Trophoblast cell (in vitro differentiated cells and primary cell): ENCODE results near the gene CUL4B.

Experiments used
- DNase-seq, 2 donors: peaks; one replicate each; pipeline ENCODE4 v3.0.0-alpha.2; 2016
- H2AFZ ChIP-seq: 2 replicates; pipeline ENCODE4 v1.6.1; 2013; ENCODE audit warnings: low read length, moderate library complexity, mild to moderate bottlenecking; ENCODE audit not compliant: insufficient read depth, poor library complexity
- H2AK5ac ChIP-seq: 2 replicates; pipeline ENCODE4 v1.6.1; 2013; ENCODE audit warnings: mild to moderate bottlenecking, low read length
- H2BK120ac ChIP-seq: 2 replicates; pipeline ENCODE4 v1.6.1; 2013; ENCODE audit warnings: low read length, mild to moderate bottlenecking, moderate library complexity; ENCODE audit not compliant: insufficient read depth, poor library complexity
- H2BK12ac ChIP-seq: 2 replicates; pipeline ENCODE4 v1.6.1; 2013; ENCODE audit warnings: mild to moderate bottlenecking, low read length, moderate library complexity
- H2BK5ac ChIP-seq: 2 replicates; pipeline ENCODE4 v1.6.1; 2013; ENCODE audit warnings: low read length, low read depth, moderate library complexity, mild to moderate bottlenecking; ENCODE audit not compliant: poor library complexity
- H3K14ac ChIP-seq: 2 replicates; pipeline ENCODE4 v1.6.1; 2013; ENCODE audit warnings: mild to moderate bottlenecking, low read length
- H3K18ac ChIP-seq: 2 replicates; pipeline ENCODE4 v1.6.1; 2013; ENCODE audit warnings: mild to moderate bottlenecking, low read length
- H3K23ac ChIP-seq: 2 replicates; pipeline ENCODE4 v1.6.1; 2013; ENCODE audit warnings: low read length
- H3K27ac ChIP-seq: 2 replicates; pipeline ENCODE4 v1.5.1; 2013; ENCODE audit warnings: low read depth, mild to moderate bottlenecking, inconsistent platforms, low read length, moderate library complexity
- H3K27me3 ChIP-seq: 2 replicates; pipeline ENCODE4 v1.6.1; 2013; ENCODE audit warnings: inconsistent platforms, mild to moderate bottlenecking, low read length, moderate library complexity; ENCODE audit not compliant: insufficient read depth
- H3K36me3 ChIP-seq, 2 experiments: 1 replicate in 1 of 2; 2 replicates in 1 of 2; pipeline ENCODE4 v1.6.1; 2013; ENCODE audit warnings: low read length in 2 of 2, mild to moderate bottlenecking in 2 of 2, moderate library complexity in 1 of 2; ENCODE audit not compliant: insufficient read depth in 2 of 2, control insufficient read depth in 1 of 2
- H3K4ac ChIP-seq: 2 replicates; pipeline ENCODE4 v1.6.1; 2013; ENCODE audit warnings: low read depth, mild to moderate bottlenecking, low read length, moderate library complexity
- H3K4me1 ChIP-seq, 2 experiments: 1 replicate in 1 of 2; 2 replicates in 1 of 2; pipeline ENCODE4 v1.6.1; 2013; ENCODE audit warnings: low read length in 2 of 2, mild to moderate bottlenecking in 2 of 2, moderate library complexity in 1 of 2; ENCODE audit not compliant: insufficient read depth in 2 of 2, control insufficient read depth in 1 of 2
- H3K4me2 ChIP-seq: 2 replicates; pipeline ENCODE4 v1.6.1; 2013; ENCODE audit warnings: inconsistent platforms, mild to moderate bottlenecking, low read length, moderate library complexity
- H3K4me3 ChIP-seq: 2 replicates; pipeline ENCODE4 v1.5.1; 2013; ENCODE audit warnings: mild to moderate bottlenecking, low read depth, low read length, inconsistent platforms
- H3K79me1 ChIP-seq: one replicate; pipeline ENCODE4 v1.6.1; 2013; ENCODE audit warnings: low read length
- H3K79me2 ChIP-seq: 2 replicates; pipeline ENCODE4 v1.6.1; 2013; ENCODE audit warnings: low read length, mild to moderate bottlenecking; ENCODE audit not compliant: control insufficient read depth, insufficient read depth, poor library complexity
- H3K9ac ChIP-seq: 2 replicates; pipeline ENCODE4 v1.6.1; 2013; ENCODE audit warnings: mild to moderate bottlenecking, low read length
- H3K9me3 ChIP-seq: 2 replicates; pipeline ENCODE4 v1.6.1; 2013; ENCODE audit warnings: low read depth, mild to moderate bottlenecking, control low read depth, inconsistent platforms, low read length; ENCODE audit not compliant: insufficient read depth
- H4K12ac ChIP-seq: 2 replicates; pipeline ENCODE4 v1.6.1; 2013; ENCODE audit warnings: low read depth, mild to moderate bottlenecking, low read length, moderate library complexity
- H4K8ac ChIP-seq: 2 replicates; pipeline ENCODE4 v1.6.1; 2013; ENCODE audit warnings: low read depth, mild to moderate bottlenecking, low read length, moderate library complexity
- H4K91ac ChIP-seq: one replicate; pipeline ENCODE4 v1.6.1; 2013; ENCODE audit warnings: low read depth, mild to moderate bottlenecking, low read length, moderate library complexity
- WGBS: extraction: QIAGEN DNeasy Blood & Tissue Kit; methylation state at CpG from one replicate; pipeline ENCODE4 v1.1.7; 2013; ENCODE audit warnings: missing lambda C conversion rate; ENCODE audit not compliant: insufficient read length, insufficient coverage; ENCODE audit errors: extremely low coverage; 5-methylcytosine and 5-hydroxymethylcytosine counted together

Gene CUL4B

DNA sequence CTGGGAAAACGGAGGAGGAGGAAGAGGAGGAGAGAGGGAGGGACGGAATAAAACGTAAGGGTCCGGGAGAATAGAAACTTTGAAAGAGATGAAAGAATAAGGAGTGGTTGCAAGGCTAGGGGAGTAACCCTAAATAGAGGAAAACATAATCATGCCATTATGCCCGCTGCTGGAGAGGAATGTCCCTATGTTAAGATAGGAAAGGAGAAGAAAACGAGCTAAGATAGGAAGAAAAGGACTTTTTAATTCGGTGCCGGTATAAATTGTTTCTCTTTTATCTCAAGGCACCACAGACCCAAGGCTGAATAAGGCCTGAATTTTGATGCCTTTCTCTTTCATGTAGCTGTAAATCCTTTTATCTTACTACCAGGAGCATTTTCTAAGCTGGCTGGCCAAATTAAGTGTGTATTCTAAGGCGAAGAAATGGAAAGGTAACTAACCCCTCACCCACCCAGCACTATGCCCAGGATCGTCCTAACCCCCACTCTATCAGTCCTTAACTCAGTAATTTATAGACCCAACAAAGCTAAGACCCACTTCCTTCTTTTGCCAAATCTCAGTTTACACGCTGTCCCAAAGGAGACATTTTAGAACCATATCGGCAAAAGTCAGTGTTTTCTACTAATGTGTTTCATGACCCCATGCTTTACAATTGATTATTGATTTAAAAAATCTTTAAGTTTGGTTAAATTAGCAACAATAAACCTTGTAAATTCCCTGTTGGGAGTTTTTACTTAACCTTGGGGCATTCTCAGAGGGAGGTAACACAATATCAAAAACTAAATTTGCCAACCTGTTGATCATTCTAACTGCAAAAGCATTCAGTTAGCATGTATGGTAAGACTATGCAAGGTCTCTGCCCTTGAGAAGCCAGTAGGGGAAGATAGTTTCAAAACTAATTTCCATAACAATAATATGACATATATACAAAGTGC is 1.1 kb upstream of the CUL4B start:
- no peak overlapping the region for H3K9ac ChIP-seq
- no peak overlapping the region for H3K27ac ChIP-seq
- H3K23ac ChIP-seq: no peak overlapping the region
- no peak overlapping the region for H3K4ac ChIP-seq
- H4K12ac ChIP-seq: no peak overlapping the region
- no peaks in the 10 kb centered on the region for H3K4me1 ChIP-seq
- H3K4me2 ChIP-seq: peak overlapping the region; percentile 73
- H3K18ac ChIP-seq: no peak overlapping the region
- peaks cover 5% of the 10 kb centered on the region for H3K79me2 ChIP-seq
- H2BK5ac ChIP-seq: no peak overlapping the region
- H2AK5ac ChIP-seq: no peak overlapping the region
- peaks cover 0 to 1% of the 10 kb centered on the region in 2 experiments for H3K36me3 ChIP-seq
- H2BK12ac ChIP-seq: no peak overlapping the region
- no peak overlapping the region for H4K91ac ChIP-seq
- H3K4me3 ChIP-seq: no peak overlapping the region
- no peaks in the 10 kb centered on the region for H3K9me3 ChIP-seq
- no peak overlapping the region for H3K14ac ChIP-seq
- peak overlapping the region; percentile 51 for H2BK120ac ChIP-seq
- no peak for DNase-seq
- H4K8ac ChIP-seq: peak overlapping the region; percentile 79
- WGBS: no CpG with 5 or more reads among the region's 12 CpGs
- peaks cover 4% of the 10 kb centered on the region for H3K79me1 ChIP-seq
- no peak overlapping the region for H2AFZ ChIP-seq
- no peaks in the 10 kb centered on the region for H3K27me3 ChIP-seq

DNA sequence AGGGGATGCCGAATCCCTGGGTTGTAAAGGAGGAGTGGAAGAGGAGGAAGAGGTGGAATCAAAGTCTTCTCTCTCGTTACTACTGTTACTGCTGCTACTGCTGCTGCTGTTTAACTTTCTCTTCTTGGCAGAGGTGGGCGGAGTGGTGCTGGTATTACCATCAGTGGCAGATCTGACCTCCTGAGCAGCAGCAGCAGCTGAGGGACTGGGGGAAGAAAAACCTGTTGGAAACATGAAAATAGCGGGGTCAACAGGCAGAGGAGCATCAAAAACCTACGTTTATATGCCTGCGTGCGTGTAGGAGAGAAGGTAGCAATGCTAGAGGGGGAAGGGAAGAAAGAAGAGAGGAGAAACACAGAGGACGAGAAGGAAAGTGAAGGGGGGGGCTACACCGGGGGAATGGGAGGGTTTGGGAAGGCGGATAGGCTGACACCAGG is 339 bp downstream of the CUL4B start:
- peak; percentile 7 to 25 for DNase-seq
- Histone ChIP-seq H3K27ac (peak overlapping the region; percentile 99), H3K18ac (peak overlapping the region; percentile 33), H2AFZ (peak overlapping the region; percentile 52), H4K91ac (peak overlapping the region; percentile 13), H2BK12ac (peak overlapping the region; percentile 53), H3K27me3 (no peaks in the 10 kb centered on the region), H2BK120ac (no peak overlapping the region), H3K79me2 (peaks cover 5% of the 10 kb centered on the region), H3K9me3 (no peaks in the 10 kb centered on the region), H3K4me3 (peak overlapping the region; percentile 75), H3K9ac (peak overlapping the region; percentile 84), H3K4me1 (no peaks in the 10 kb centered on the region), H3K23ac (no peak overlapping the region), H2BK5ac (peak overlapping the region; percentile 46), H3K14ac (peak overlapping the region; percentile 38), H3K4ac (no peak overlapping the region), H3K79me1 (peaks cover 4% of the 10 kb centered on the region), H4K12ac (peak overlapping the region; percentile 36), H3K4me2 (peak overlapping the region; percentile 90), H4K8ac (peak overlapping the region; percentile 13), H2AK5ac (no peak overlapping the region), H3K36me3 (peaks cover 1 to 2% of the 10 kb centered on the region in 2 experiments)
- WGBS: no CpG with 5 or more reads among the region's 10 CpGs

DNA sequence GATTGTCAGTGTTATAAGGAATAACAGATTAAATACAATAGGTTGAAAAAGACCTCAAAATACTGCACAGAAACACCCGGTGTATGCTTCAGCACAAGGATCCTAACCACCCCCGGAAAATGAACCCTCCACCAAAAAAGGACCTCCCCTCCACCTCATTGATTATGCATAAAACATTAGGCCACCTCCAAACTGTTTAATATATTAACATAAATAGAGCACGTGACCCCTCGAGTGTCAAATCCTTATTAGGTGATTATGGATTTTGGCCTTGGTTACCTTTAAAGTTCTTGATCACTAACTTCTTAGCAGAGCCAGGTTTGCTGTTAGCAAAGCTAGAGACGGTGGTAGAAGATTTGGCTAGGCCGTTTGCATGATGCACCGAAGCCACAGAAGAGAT is 958 bp downstream of the CUL4B start:
- H3K27ac ChIP-seq: peak overlapping the region; percentile 99
- no peak overlapping the region for H3K23ac ChIP-seq
- peaks cover 5% of the 10 kb centered on the region for H3K79me2 ChIP-seq
- no peaks in the 10 kb centered on the region for H3K9me3 ChIP-seq
- no peak overlapping the region for H2AFZ ChIP-seq
- no peaks in the 10 kb centered on the region for H3K27me3 ChIP-seq
- H2BK120ac ChIP-seq: no peak overlapping the region
- H3K4ac ChIP-seq: no peak overlapping the region
- no peak overlapping the region for H4K12ac ChIP-seq
- no peak overlapping the region for H2AK5ac ChIP-seq
- no peak overlapping the region for H3K14ac ChIP-seq
- H3K4me2 ChIP-seq: peak overlapping the region; percentile 90
- peaks cover 1 to 2% of the 10 kb centered on the region in 2 experiments for H3K36me3 ChIP-seq
- no peak overlapping the region for H4K91ac ChIP-seq
- no peak overlapping the region for H2BK12ac ChIP-seq
- no peak overlapping the region for H2BK5ac ChIP-seq
- H3K4me3 ChIP-seq: peak overlapping the region; percentile 75
- H3K9ac ChIP-seq: peak overlapping the region; percentile 83
- no peaks in the 10 kb centered on the region for H3K4me1 ChIP-seq
- H3K18ac ChIP-seq: no peak overlapping the region
- WGBS: no CpG with 5 or more reads among the region's 7 CpGs
- H3K79me1 ChIP-seq: peaks cover 4% of the 10 kb centered on the region
- DNase-seq: no peak
- H4K8ac ChIP-seq: no peak overlapping the region

GRCh38 chrX:120556251-120556650 is 4.5 kb downstream of the CUL4B start:
- WGBS: no CpG with 5 or more reads among the region's 5 CpGs
- Histone ChIP-seq H4K12ac (no peak overlapping the region), H2BK5ac (no peak overlapping the region), H3K18ac (no peak overlapping the region), H4K8ac (no peak overlapping the region), H3K4ac (no peak overlapping the region), H3K23ac (no peak overlapping the region), H3K27me3 (no peaks in the 10 kb centered on the region), H3K9me3 (no peaks in the 10 kb centered on the region), H2AK5ac (no peak overlapping the region), H4K91ac (no peak overlapping the region), H3K9ac (no peak overlapping the region), H3K27ac (no peak overlapping the region), H2BK12ac (no peak overlapping the region), H2BK120ac (no peak overlapping the region), H3K36me3 (peaks cover 1 to 2% of the 10 kb centered on the region in 2 experiments), H3K4me3 (no peak overlapping the region), H2AFZ (no peak overlapping the region), H3K79me1 (peaks cover 4% of the 10 kb centered on the region), H3K79me2 (peaks cover 5% of the 10 kb centered on the region), H3K4me2 (no peak overlapping the region), H3K14ac (no peak overlapping the region), H3K4me1 (no peaks in the 10 kb centered on the region)
- DNase-seq: peak in 1 of 2 donors; percentile 50
